ENCODE data around the gene ZNF225.

The ZNF225 gene

GRCh38 chr19:44182145-44182544, 68.9 kb downstream of the ZNF225 start:
- DNase-seq (ENCODE audit: low read depth, low spot score), result no peak
- in situ Hi-C loops (cut with HindIII; ENCODE audit: low sequenced_read_pairs), result no loop called here
- H3K4me3 ChIP-seq (ENCODE audit: low read depth, low read length), result no peak overlapping the region
- TF ChIP-seq CTCF (IDR thresholded peaks at IDR 0.05; ENCODE audit: low read depth, low read length), result no peak

Data from astrocyte of the spinal cord (primary cell).